Caco-2 (cell line): Measurements from ENCODE around the gene ISL2. TPM values are rescaled to one million over a fixed set of nuclear protein-coding genes. Genes with fewer than 3 reads are reported as not detected.

ENCODE experiments used
- BruUV-seq: library from RNA; stranded (reverse); fragments of 400-500 nt; replicated peaks from 2 replicates; lab custom pipeline; 2021; lab: Mats Ljungman, UMichigan
- CTCF ChIA-PET: fragments of 300-600 bp; sonication (Branson Sonifier 250); formaldehyde crosslinking; loops from one replicate; lab custom pipeline; 2022; ENCODE audit warnings: antibody characterized with exemption; lab: Charles Lee
- POLR2A ChIA-PET: fragments of 300-600 bp; sonication (Branson Sonifier 250); formaldehyde crosslinking; loops from one replicate; lab custom pipeline; 2022; ENCODE audit warnings: antibody characterized with exemption; lab: Charles Lee
- DNase-seq, 2 experiments: peaks; one replicate each; pipeline versions ENCODE4 v3.0.0 to v3.0.0-alpha.2; 2020 to 2022
- H3K27me3 ChIP-seq: replicated peaks from 2 replicates; pipeline ENCODE4 v1.6.0; 2011; ENCODE audit warnings: low read length; ENCODE audit not compliant: control insufficient read depth, insufficient read depth
- H3K36me3 ChIP-seq: 2 replicates; pipeline ENCODE4 v1.5.1; 2011; ENCODE audit warnings: low read length; ENCODE audit not compliant: control insufficient read depth, insufficient read depth
- H3K4me1 ChIP-seq: fragments of 250-450 bp; sonication (Bioruptor Pico); 2 replicates; pipeline ENCODE4 v1.5.1; 2020; ENCODE audit warnings: mild to moderate bottlenecking
- H3K4me3 ChIP-seq: 2 replicates; pipeline ENCODE4 v1.5.1; 2011; ENCODE audit warnings: low read depth, mild to moderate bottlenecking, control low read depth, low read length
- H3K9me3 ChIP-seq: fragments of 250-450 bp; sonication (Bioruptor Pico); 2 replicates; pipeline ENCODE4 v1.5.1; 2020; ENCODE audit warnings: mild to moderate bottlenecking, moderate library complexity
- H3K27ac Mint-ChIP-seq: one replicate; pipeline ENCODE4 v1.8.0; 2022; ENCODE audit warnings: mixed read lengths; ENCODE audit not compliant: unreplicated experiment
- H3K27me3 Mint-ChIP-seq: one replicate; pipeline ENCODE4 v1.8.0; 2022; ENCODE audit warnings: mixed read lengths; ENCODE audit not compliant: insufficient read depth, unreplicated experiment
- H3K36me3 Mint-ChIP-seq: one replicate; pipeline ENCODE4 v1.8.0; 2022; ENCODE audit warnings: mild to moderate bottlenecking, mixed read lengths; ENCODE audit not compliant: insufficient read depth, unreplicated experiment
- H3K4me1 Mint-ChIP-seq: one replicate; pipeline ENCODE4 v1.8.0; 2022; ENCODE audit warnings: low read depth, mixed read lengths; ENCODE audit not compliant: unreplicated experiment
- H3K4me3 Mint-ChIP-seq: one replicate; pipeline ENCODE4 v1.8.0; 2022; ENCODE audit warnings: mild to moderate bottlenecking, moderate library complexity, mixed read lengths; ENCODE audit not compliant: unreplicated experiment
- H3K9me3 Mint-ChIP-seq: one replicate; pipeline ENCODE4 v1.8.0; 2022; ENCODE audit warnings: mixed read lengths; ENCODE audit not compliant: unreplicated experiment
- intact Hi-C: fragments of 100-400 bp; cut with micrococcal nuclease; formaldehyde crosslinking; loops from one replicate; pipeline ENCODE4 v1.10.0; 2022; ENCODE audit not compliant: unreplicated experiment
- total RNA-seq: library from RNA; stranded (reverse); gene quantifications from 2 replicates; pipeline ENCODE4 v1.2.3, GENCODE V29; 2022
- TF ChIP-seq, protein P1 (sequence below), 2 experiments: fragments of 200-600 bp in 1 of 2; IDR thresholded peaks; 1 replicate in 1 of 2; 2 replicates in 1 of 2; pipeline versions ENCODE4 v1.5.1 to v1.8.0; 2011 to 2022; ENCODE audit warnings: antibody characterized with exemption in 1 of 2, control low read depth in 1 of 2, inconsistent platforms in 1 of 2, low read depth in 1 of 2, low read length in 1 of 2, mild to moderate bottlenecking in 1 of 2, moderate library complexity in 1 of 2; ENCODE audit not compliant: insufficient read depth in 1 of 2, severe bottlenecking in 1 of 2, unreplicated experiment in 1 of 2

Gene ISL2
- total RNA-seq, 1 experiment from 2014 or later = 11.0 TPM

DNA sequence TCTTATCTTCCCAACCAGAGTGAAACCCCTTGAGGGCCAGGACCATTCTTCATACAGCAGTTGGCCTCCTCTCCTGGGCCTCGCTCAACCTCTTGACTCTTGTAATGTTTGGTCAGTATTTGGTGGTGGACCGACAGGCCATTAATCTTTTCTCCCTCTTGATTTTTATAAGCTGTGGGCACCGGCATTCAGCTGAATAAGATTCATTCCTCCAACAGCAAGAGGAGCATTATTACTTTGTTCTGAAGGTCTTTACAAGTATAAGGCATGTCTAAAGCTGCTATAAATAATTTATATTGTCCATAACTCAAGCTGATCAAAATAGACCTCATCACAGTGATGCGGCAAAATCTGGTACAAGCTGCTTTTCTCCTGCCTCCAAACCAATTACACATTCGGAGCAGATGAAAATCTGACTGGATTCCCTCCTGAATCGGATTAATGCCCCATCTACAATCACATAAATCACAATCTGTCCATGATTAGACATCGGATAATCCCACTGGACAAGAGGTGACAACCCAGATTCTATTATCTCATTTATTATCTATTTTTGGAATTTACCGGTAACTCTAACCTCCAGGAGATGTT lies 8.4 kb upstream of the ISL2 start:
- H3K36me3 Mint-ChIP-seq = no peaks in the 10 kb centered on the region
- Histone ChIP-seq H3K4me1 (peaks cover 2% of the 10 kb centered on the region), H3K9me3 (no peaks in the 10 kb centered on the region), H3K36me3 (no peaks in the 10 kb centered on the region), H3K4me3 (no peak overlapping the region), H3K27me3 (no peaks in the 10 kb centered on the region)
- ChIA-PET POLR2A (no interaction called here), CTCF (no interaction called here)
- H3K9me3 Mint-ChIP-seq = no peaks in the 10 kb centered on the region
- H3K4me1 Mint-ChIP-seq = peaks cover 11% of the 10 kb centered on the region
- intact Hi-C loops = no loop called here
- H3K4me3 Mint-ChIP-seq = no peak overlapping the region
- no peaks in the 10 kb centered on the region for H3K27me3 Mint-ChIP-seq
- DNase-seq = no peak
- no TSS peak for BruUV-seq
- TF ChIP-seq, protein P1, sequence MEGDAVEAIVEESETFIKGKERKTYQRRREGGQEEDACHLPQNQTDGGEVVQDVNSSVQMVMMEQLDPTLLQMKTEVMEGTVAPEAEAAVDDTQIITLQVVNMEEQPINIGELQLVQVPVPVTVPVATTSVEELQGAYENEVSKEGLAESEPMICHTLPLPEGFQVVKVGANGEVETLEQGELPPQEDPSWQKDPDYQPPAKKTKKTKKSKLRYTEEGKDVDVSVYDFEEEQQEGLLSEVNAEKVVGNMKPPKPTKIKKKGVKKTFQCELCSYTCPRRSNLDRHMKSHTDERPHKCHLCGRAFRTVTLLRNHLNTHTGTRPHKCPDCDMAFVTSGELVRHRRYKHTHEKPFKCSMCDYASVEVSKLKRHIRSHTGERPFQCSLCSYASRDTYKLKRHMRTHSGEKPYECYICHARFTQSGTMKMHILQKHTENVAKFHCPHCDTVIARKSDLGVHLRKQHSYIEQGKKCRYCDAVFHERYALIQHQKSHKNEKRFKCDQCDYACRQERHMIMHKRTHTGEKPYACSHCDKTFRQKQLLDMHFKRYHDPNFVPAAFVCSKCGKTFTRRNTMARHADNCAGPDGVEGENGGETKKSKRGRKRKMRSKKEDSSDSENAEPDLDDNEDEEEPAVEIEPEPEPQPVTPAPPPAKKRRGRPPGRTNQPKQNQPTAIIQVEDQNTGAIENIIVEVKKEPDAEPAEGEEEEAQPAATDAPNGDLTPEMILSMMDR (IDR thresholded peaks at IDR 0.05; ENCODE audit: insufficient read depth in 1 of 2, low read depth in 1 of 2, low read length in 1 of 2, severe bottlenecking in 1 of 2, unreplicated experiment in 1 of 2) = no peak
- no peak overlapping the region for H3K27ac Mint-ChIP-seq

DNA sequence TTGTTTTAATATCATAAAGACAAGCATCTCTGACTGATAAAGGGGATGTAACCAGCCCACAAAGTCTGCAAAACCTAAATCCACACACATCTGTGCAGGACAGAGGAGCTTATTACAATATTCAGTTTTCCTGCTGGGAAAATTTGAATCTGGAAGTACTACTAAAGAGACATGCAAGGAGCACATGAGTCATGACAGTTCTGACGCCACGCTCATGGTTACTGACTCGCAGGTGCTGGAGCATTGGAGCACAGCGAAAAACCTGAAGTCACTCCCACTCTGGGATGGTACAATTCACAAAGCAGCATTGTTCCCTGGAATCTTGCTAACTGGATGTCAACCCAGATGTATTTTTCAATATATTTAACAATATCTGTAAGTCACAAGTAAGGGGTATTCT lies 7.6 kb upstream of the ISL2 start:
- no peaks in the 10 kb centered on the region for H3K27me3 ChIP-seq
- H3K9me3 Mint-ChIP-seq = no peaks in the 10 kb centered on the region
- H3K4me3 ChIP-seq = no peak overlapping the region
- TF ChIP-seq, protein P1 (IDR thresholded peaks at IDR 0.05; ENCODE audit: insufficient read depth in 1 of 2, low read depth in 1 of 2, low read length in 1 of 2, severe bottlenecking in 1 of 2, unreplicated experiment in 1 of 2) = no peak
- H3K36me3 Mint-ChIP-seq = peaks cover 2% of the 10 kb centered on the region
- no peaks in the 10 kb centered on the region for H3K27me3 Mint-ChIP-seq
- POLR2A ChIA-PET = no interaction called here
- H3K4me1 Mint-ChIP-seq = peaks cover 14% of the 10 kb centered on the region
- CTCF ChIA-PET = no interaction called here
- no peak overlapping the region for H3K27ac Mint-ChIP-seq
- H3K4me1 ChIP-seq = peaks cover 9% of the 10 kb centered on the region
- no peaks in the 10 kb centered on the region for H3K36me3 ChIP-seq
- intact Hi-C loops = no loop called here
- BruUV-seq = no TSS peak
- H3K4me3 Mint-ChIP-seq = no peak overlapping the region
- no peaks in the 10 kb centered on the region for H3K9me3 ChIP-seq
- no peak for DNase-seq

DNA sequence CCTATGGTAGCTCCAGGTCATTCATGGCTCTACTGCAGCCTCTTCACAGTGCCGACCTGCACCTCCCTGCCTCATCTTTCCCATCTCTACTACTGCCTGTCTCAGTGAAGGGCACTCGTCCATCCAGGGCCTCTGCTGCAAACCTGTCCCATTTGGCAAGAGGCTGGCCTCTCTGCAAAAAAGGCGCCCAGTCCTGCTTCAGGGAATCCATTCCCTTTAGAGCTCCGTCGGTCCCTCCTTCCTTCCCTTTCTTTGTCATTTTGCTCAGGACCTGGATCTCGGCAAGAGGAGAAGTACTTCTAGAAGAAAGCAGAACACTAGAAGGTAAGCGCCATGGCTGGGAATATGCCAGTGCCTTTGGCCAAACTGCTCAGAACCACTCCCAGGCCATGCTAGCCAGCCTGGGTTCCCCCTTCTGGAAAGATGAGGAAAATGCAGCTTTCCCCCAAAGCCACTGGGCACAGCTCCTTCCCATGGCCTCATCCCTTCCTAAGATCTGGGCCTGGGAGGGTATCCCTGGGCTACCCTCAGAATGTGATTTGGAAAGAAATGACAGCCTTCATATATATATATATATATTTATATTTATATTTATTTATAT lies 6.4 kb upstream of the ISL2 start:
- H3K4me1 ChIP-seq = peaks cover 13% of the 10 kb centered on the region
- H3K27me3 ChIP-seq = no peaks in the 10 kb centered on the region
- no peak overlapping the region for H3K4me3 Mint-ChIP-seq
- peaks cover 18% of the 10 kb centered on the region for H3K4me1 Mint-ChIP-seq
- peak; percentile 58 to 73 for DNase-seq
- peaks cover 6% of the 10 kb centered on the region for H3K36me3 Mint-ChIP-seq
- intact Hi-C loops = loop anchor here (5.0 kb wide), 1 partner anchor 183 kb away; no protein-coding TSS in a partner anchor
- TF ChIP-seq, protein P1 (IDR thresholded peaks at IDR 0.05; ENCODE audit: insufficient read depth in 1 of 2, low read depth in 1 of 2, low read length in 1 of 2, severe bottlenecking in 1 of 2, unreplicated experiment in 1 of 2) = peak; percentile 53 to 60
- H3K9me3 ChIP-seq = no peaks in the 10 kb centered on the region
- H3K27me3 Mint-ChIP-seq = no peaks in the 10 kb centered on the region
- CTCF ChIA-PET = interaction anchor here (1.0 to 1.4 kb wide), 5 partner anchors 14 to 145 kb away, joined by 3 to 7 read pairs (median 5); no protein-coding TSS in a partner anchor
- POLR2A ChIA-PET = interaction anchor here (1.5 kb wide), 1 partner anchor 18 kb away, joined by 3 read pairs; no protein-coding TSS in a partner anchor
- no TSS peak for BruUV-seq
- no peaks in the 10 kb centered on the region for H3K36me3 ChIP-seq
- no peak overlapping the region for H3K27ac Mint-ChIP-seq
- H3K4me3 ChIP-seq = no peak overlapping the region
- no peaks in the 10 kb centered on the region for H3K9me3 Mint-ChIP-seq
